GM12801 (cell line): ENCODE data around the gene CGREF1.

Experiments
- TF ChIP-seq, protein P1 (sequence below): IDR thresholded peaks from one replicate; pipeline ENCODE4 v1.5.1; 2011; ENCODE audit warnings: control low read depth; ENCODE audit not compliant: insufficient read length; ENCODE audit errors: extremely low read depth

The CGREF1 gene

DNA sequence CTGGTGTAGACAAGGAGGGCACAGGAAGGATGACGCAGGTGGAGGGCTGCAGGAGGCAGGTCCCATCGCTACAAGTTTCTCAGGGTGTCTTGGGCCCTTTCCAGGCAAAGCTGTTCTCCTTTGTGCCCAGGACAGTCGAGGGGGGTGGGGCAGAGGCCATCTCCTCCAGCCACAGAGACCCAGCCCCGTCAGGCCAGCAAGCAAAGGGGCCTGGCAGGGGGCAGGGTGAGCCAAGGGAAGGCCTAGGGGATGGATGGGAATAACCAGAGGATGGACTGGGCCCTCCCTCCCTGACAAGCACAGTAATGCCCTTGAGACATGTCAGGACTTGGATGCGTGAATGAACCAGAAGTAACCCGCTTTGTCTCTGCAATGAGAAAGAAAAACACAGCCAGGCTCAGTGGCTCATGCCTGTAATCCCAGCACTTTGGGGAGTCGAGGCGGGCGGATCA is 36.2 kb upstream of the CGREF1 start:
- TF ChIP-seq, protein P1, sequence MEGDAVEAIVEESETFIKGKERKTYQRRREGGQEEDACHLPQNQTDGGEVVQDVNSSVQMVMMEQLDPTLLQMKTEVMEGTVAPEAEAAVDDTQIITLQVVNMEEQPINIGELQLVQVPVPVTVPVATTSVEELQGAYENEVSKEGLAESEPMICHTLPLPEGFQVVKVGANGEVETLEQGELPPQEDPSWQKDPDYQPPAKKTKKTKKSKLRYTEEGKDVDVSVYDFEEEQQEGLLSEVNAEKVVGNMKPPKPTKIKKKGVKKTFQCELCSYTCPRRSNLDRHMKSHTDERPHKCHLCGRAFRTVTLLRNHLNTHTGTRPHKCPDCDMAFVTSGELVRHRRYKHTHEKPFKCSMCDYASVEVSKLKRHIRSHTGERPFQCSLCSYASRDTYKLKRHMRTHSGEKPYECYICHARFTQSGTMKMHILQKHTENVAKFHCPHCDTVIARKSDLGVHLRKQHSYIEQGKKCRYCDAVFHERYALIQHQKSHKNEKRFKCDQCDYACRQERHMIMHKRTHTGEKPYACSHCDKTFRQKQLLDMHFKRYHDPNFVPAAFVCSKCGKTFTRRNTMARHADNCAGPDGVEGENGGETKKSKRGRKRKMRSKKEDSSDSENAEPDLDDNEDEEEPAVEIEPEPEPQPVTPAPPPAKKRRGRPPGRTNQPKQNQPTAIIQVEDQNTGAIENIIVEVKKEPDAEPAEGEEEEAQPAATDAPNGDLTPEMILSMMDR: no peak

DNA sequence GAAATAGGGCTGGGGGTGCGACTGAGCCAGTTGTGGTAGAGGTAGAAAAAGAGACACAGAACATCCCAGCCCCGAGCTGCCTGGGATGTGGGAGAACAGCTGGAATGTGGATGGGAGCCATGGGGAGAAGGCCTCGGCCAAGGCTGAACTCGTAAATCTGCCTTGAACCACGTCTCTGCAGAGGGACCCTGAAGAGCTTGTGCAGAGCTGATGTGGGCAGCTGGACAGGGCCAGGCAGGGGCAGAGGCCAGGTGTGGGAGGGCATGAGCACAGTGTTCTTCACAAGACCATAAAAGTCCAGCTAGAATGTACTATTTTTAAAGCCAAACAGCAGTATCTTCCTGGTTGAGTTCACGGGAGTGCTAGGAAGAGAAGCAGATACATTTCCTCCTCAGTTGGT is 35.6 kb upstream of the CGREF1 start:
- TF ChIP-seq, protein P1: no peak

DNA sequence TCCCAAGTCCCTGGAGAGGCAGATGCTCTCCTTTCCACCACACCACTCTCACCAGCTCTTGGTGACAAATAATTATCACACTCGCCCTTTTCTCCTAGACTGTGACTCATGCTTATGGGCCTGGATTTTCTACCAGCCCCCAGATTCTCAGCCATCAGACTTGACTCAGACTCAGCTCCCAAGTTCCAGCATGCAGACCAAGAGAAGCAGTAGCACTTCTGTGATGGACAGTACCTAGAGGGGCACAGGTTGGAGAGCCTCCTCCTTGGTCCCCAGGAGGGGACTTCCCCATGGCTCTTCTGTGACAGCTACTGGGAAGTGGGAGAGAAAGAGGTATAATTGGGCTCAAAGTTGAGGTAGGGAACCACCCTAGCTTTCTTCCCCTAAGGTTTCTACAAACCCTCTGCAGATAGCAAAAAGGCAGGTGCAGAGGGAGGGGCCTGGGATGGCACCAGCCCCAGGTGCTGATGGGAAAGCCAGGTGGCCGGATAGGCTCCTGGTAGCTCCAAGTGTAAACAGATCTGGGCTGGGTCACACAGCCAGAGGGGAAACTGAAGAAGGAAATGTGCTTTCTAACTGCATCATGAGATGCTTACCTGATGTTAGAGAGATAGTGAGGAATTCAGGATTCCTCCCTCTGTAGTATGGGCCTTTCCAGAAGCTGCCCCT is 34.0 kb upstream of the CGREF1 start:
- TF ChIP-seq, protein P1: no peak

DNA sequence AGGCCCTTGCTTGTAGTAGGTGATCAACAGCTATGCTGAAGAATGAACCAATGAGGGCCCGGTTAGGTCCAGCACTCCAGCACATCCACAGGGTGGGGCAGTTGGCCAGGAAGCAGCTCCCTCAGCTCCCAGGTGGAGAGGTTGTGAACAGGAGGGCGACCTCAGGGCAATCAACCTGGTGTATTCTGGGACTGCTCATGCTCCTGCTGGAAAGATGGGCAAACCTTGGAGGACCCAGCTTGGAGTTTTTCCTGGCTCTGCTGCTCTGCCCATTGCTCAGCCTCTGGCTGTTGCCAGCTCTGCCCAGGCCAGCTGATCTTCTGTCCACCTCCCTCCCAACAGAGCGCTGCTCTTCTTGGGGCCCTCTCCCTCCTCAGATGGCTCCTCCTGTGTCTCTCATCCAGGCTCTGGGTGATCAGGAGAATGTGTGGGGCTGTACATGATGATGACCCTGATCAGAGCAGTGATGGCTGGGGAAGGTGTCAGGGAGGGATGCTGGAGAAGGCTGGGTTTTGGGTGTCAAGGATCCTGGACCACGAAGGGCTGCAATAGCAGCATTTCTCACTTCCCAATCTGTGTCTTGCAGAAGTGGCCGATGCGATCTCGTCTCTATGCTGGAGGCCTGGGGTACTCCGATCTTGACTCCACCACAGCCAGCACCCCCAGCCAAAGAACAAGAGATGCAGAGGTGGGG is 33.3 kb upstream of the CGREF1 start:
- TF ChIP-seq, protein P1: no peak

DNA sequence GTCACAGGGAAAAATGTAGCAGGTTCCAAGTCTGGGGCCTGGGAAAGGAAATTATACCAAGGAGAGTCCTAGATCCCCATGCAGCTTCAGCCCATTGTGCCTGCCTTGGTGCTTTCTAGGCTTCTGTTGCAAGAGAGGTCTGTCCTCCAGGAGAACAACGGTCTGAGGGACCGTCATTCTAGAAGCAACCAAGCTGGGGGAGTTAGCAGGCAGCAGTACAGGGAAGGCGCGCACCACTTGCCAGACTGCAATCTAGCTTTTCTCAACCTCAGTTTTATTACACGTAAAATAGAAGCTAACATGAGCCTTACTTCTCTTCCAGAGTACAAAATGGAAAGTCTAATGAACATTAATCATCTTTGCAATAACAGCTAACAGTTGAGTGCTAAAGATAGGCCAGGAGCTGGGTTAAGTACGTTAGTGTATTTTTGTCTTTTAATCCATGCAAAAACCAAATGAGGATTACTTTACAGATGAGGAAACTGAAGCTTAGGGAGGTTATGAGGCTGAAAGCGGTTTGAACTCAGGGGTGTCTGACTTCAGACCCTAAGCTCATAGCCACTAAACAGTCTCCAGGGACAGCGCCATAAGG is 31.8 kb upstream of the CGREF1 start:
- TF ChIP-seq, protein P1: no peak

DNA sequence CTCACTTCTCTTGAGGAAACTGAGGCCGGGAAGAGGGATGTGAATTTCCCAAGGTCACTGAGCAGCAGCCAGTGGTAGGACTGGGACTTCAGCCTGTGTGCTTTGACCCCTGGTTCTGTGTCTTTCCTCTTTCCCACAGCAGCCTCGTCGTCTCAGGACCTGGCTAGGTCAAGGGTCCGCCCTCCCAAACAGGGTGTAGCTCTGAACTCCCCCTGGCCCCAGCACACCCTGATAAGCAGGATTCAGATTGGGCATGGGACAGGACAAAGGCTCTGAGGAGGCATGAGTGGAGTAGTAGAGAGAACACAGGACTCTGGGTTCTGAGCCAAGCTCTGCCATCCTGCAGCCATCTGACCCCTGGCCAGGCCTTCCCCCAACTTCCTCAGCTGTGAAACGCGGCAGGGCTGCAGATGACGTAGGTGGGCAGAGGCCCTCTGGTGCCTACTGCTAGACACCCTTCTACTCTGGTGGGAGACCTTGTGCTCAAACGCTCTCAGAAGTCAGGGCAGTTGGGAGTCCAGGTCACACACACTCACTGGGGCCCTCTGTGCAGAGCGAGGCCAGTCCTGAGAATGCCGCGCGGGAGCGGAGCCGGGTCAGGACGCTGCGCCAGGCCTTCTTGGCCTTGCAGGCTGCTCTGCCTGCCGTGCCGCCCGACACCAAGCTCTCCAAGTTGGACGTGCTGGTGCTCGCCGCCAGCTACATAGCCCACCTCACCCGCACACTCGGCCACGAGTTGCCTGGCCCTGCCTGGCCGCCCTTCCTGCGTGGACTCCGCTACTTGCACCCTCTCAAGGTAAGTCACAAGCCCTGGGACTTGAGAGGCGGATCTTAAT is 30.9 kb upstream of the CGREF1 start:
- TF ChIP-seq, protein P1: no peak
